Mesothelial cell of epicardium (in vitro differentiated cells): Measurements from ENCODE around the gene ZNF503. TPM values are rescaled to one million over a fixed set of nuclear protein-coding genes. Genes with fewer than 3 reads are reported as not detected.

Source experiments
- DNase-seq, 2 experiments: peaks; one replicate each; pipeline ENCODE4 v3.0.0; 2021; ENCODE audit warnings: low spot score in 2 of 2; ENCODE audit not compliant: unreplicated experiment in 2 of 2
- H3K27ac Mint-ChIP-seq: 2 replicates; pipeline ENCODE4 v1.8.0; 2021; ENCODE audit warnings: mixed read lengths
- H3K27me3 Mint-ChIP-seq: 2 replicates; pipeline ENCODE4 v1.8.0; 2021; ENCODE audit warnings: low read depth, mixed read lengths
- H3K36me3 Mint-ChIP-seq: 2 replicates; pipeline ENCODE4 v1.8.0; 2021; ENCODE audit warnings: mixed read lengths
- H3K4me1 Mint-ChIP-seq: 2 replicates; pipeline ENCODE4 v1.8.0; 2021; ENCODE audit warnings: mixed read lengths
- H3K4me3 Mint-ChIP-seq: 2 replicates; pipeline ENCODE4 v1.8.0; 2021; ENCODE audit warnings: mild to moderate bottlenecking, moderate library complexity, mixed read lengths
- H3K9me3 Mint-ChIP-seq: 2 replicates; pipeline ENCODE4 v1.8.0; 2021; ENCODE audit warnings: mixed read lengths
- total RNA-seq: library from RNA; stranded (reverse); gene quantifications from 3 replicates; pipeline ENCODE4 v1.2.1, GENCODE V29; 2021
- TF ChIP-seq, protein P1 (sequence below): fragments of 200-600 bp; sonication (generic); IDR thresholded peaks from one replicate; pipeline ENCODE4 v1.5.0; 2021; ENCODE audit warnings: antibody characterized with exemption; ENCODE audit not compliant: unreplicated experiment

Gene ZNF503
- total RNA-seq, 1 donor from 2014 or later = 58.3 TPM

- Mint-ChIP-seq H3K36me3 (peaks cover 11% of the 10 kb centered on the region), H3K9me3 (peaks cover 36% of the 10 kb centered on the region), H3K27me3 (peaks cover 50% of the 10 kb centered on the region), H3K4me3 (no peak overlapping the region), H3K27ac (no peak overlapping the region), H3K4me1 (peaks cover 31% of the 10 kb centered on the region)
- no peak for DNase-seq
- TF ChIP-seq, protein P1, sequence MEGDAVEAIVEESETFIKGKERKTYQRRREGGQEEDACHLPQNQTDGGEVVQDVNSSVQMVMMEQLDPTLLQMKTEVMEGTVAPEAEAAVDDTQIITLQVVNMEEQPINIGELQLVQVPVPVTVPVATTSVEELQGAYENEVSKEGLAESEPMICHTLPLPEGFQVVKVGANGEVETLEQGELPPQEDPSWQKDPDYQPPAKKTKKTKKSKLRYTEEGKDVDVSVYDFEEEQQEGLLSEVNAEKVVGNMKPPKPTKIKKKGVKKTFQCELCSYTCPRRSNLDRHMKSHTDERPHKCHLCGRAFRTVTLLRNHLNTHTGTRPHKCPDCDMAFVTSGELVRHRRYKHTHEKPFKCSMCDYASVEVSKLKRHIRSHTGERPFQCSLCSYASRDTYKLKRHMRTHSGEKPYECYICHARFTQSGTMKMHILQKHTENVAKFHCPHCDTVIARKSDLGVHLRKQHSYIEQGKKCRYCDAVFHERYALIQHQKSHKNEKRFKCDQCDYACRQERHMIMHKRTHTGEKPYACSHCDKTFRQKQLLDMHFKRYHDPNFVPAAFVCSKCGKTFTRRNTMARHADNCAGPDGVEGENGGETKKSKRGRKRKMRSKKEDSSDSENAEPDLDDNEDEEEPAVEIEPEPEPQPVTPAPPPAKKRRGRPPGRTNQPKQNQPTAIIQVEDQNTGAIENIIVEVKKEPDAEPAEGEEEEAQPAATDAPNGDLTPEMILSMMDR = no peak
These were observed 44.9 kb upstream of the ZNF503 start for GRCh38 chr10:75446508-75446907.

DNA sequence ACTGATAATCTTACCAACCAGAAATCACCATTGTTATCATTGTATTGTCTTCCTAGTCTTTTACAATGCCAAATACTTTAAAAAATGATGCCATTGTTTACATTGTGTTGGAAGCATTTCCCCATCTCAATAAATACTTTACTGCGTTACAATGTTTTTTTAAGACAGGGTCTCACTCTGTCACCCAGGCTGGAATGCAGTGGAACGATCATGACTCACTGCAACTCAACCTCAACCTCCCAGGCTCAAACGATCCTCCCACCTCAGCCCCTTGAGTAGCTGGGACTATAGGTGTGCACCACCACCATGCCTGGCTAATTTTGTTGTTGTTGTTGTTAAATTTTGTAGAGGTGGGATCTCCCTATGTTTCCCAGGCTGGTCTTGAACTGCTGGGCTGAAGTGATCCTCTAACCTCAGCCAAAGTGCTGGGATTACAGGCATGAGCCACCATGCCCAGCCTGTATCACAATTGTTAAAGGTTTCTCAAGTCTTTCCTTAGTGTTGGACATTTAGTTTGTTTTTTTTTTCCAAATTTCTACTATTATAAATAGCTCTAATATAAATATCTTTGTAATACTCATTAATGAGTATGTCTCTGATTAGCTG is 43.3 kb upstream of the ZNF503 start:
- DNase-seq = no peak

DNA sequence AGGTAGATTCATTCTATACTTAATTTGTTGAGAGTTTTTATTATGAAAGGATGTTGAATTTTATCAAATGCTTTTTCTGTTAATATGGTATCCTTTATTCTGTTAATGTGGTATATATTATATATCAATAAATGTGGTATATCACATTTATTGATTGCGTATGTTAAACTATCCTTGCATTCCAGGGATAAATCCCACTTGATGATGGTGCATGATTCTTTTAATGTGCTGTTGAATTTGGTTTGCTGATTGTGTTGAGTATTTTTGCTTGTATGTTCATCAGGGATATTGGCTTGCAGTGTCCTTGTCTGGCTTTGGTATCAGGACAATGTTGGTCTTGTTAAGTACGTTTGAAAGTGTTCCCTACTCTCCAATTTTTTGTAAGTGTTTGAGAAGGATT is 41.8 kb upstream of the ZNF503 start:
- Mint-ChIP-seq H3K4me3 (no peak overlapping the region), H3K27me3 (peaks cover 49% of the 10 kb centered on the region), H3K27ac (no peak overlapping the region), H3K9me3 (peaks cover 36% of the 10 kb centered on the region), H3K4me1 (peaks cover 6% of the 10 kb centered on the region), H3K36me3 (peaks cover 11% of the 10 kb centered on the region)
- no peak for DNase-seq
- TF ChIP-seq, protein P1 = no peak

More for the DNA sequence above, 43.3 kb upstream of the ZNF503 start:
- no peak overlapping the region for H3K27ac Mint-ChIP-seq
- H3K9me3 Mint-ChIP-seq = peaks cover 36% of the 10 kb centered on the region
- peaks cover 11% of the 10 kb centered on the region for H3K36me3 Mint-ChIP-seq
- TF ChIP-seq, protein P1 = no peak
- peaks cover 46% of the 10 kb centered on the region for H3K27me3 Mint-ChIP-seq
- H3K4me3 Mint-ChIP-seq = no peak overlapping the region
- H3K4me1 Mint-ChIP-seq = peaks cover 17% of the 10 kb centered on the region

DNA sequence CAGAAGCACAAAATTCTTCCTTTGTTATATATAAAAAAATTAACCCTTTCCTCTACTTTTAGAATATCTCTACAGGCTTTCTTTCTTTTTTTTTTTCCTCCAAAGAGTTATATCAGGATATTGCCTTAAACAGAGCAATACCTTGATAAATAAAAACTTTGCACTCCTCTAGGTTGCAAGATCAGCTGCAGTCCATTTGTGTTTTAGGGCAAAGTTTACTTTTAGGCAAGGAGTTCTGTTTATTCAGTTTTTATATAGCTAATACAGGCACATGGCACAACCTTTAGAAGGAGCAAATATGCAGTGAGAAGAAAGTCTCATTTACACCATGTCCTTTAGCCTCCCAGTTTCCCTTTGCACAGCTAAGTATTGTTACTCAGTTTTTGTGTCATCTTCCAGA is 40.1 kb upstream of the ZNF503 start:
- TF ChIP-seq, protein P1 = no peak
- Mint-ChIP-seq H3K27ac (no peak overlapping the region), H3K9me3 (peaks cover 32% of the 10 kb centered on the region), H3K27me3 (peaks cover 50% of the 10 kb centered on the region), H3K4me3 (no peak overlapping the region), H3K36me3 (peaks cover 8% of the 10 kb centered on the region), H3K4me1 (no peaks in the 10 kb centered on the region)
- no peak for DNase-seq

DNA sequence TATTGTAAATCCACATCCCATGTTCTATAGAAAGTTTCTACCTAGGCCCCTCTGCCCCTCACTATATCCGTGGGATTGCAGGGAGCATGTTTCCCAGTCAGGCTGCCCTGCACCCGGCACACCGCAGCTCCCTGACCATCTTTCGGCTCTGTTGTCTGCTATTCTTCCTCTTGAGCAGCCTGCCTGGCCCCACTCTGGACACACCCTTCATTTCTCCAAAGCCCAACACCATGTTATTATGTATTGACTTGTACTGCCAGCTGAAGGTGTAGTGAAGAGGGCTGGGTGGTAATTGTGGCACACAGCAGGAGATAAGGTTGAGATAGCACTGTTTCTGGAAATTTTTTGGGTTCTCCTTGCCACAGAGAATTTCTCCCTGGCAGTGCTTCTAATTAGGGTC is 39.6 kb upstream of the ZNF503 start:
- H3K4me3 Mint-ChIP-seq = no peak overlapping the region
- no peak overlapping the region for H3K27ac Mint-ChIP-seq
- H3K27me3 Mint-ChIP-seq = peaks cover 50% of the 10 kb centered on the region
- peaks cover 27% of the 10 kb centered on the region for H3K9me3 Mint-ChIP-seq
- TF ChIP-seq, protein P1 = no peak
- H3K4me1 Mint-ChIP-seq = no peaks in the 10 kb centered on the region
- peaks cover 7% of the 10 kb centered on the region for H3K36me3 Mint-ChIP-seq
- no peak for DNase-seq
